NCI-H2107 treated with DMSO at 0.1 percent for 48 hours (cell line): Measurements from ENCODE around the gene ECI1.
A peak's percentile ranks its signal among the peaks of the same experiment; 100 is the strongest.

ENCODE experiments used
- DNase-seq: peaks from one replicate; lab custom pipeline; 2025; ENCODE audit not compliant: unreplicated experiment; lab: John Stamatoyannopoulos, UW

ECI1 gene

DNA sequence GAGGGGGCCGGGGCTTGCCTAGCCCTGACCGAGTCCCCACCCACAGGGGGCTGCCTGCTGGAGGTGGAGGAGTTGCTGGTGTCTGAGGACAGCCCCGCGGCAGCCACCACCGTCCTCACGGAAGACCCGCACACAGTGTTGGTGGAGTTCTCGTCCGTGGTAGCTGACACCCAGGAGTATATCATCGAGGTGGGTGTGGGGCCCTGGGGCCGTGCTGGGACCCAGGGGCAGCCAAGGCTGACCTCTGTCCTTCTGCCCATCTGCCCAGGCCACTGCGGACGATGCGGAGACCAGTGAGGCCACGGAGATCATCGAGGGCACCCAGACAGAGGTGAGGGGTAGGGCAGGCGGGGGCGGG, 16.6 kb downstream of the ECI1 start:
- no peak for DNase-seq

DNA sequence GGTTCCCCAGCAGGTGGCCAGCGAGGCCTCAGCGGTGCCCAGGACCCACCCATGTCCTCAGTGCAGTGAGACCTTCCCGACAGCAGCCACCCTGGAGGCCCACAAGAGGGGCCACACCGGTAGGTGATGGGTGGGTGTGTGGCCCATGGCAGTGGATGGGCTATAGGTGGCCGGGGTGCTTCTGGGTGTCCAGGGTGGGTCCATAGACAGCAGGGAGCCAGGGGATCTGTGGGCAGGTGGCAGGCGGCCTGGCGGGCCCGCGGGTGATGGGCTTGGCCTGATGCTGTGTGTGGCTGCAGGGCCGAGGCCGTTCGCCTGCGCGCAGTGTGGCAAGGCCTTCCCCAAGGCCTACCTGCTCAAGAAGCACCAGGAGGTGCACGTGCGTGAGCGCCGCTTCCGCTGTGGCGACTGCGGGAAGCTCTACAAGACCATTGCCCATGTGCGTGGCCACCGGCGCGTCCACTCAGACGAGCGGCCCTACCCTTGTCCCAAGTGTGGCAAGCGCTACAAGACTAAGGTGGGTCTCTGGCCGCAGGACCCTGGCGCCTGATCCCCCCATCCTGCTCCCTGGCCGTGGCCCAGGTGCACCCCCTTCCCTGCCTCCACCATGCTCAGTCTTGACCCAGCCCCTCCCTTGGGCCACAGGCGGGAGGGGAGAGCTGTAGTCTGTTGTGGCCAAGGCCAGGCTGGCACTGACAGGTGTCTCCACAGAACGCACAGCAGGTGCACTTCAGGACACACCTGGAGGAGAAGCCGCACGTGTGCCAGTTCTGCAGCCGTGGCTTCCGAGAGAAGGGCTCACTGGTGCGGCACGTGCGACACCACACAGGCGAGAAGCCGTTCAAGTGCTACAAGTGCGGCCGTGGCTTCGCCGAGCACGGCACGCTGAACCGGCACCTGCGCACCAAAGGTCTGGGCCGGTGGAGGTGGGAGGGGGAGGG, 17.2 kb downstream of the ECI1 start:
- peak; percentile 78 for DNase-seq

DNA sequence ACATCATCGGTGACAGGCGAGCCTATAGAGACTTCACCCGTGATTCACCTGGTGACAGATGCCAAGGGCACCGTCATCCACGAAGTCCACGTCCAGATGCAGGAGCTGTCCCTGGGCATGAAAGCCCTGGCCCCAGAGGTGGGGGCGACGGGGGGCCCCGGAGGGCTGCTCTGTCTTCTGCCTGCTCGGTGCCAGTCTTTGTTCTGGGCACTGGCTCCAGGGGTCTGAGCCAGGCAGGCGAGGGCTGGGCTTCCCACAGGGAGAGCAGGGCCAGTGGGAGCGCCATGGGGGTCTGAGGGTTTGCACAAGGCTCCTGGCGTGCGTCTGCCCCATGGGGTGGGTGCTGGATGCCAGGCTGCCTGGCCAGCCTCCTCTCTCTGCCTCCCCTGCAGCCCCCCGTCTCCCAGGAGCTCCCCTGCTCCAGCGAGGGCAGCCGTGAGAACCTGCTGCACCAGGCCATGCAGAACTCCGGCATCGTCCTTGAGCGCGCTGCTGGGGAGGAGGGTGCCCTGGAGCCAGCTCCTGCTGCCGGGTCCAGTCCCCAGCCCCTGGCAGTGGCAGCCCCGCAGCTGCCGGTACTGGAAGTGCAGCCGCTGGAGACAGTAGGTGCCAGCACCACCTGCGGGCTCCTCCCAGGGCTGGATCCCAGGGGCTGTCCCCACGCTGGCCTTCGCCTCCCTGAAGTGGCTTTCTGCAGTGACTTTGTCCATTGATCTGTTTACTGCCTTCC, 18.2 kb downstream of the ECI1 start:
- DNase-seq = peak; percentile 21

DNA sequence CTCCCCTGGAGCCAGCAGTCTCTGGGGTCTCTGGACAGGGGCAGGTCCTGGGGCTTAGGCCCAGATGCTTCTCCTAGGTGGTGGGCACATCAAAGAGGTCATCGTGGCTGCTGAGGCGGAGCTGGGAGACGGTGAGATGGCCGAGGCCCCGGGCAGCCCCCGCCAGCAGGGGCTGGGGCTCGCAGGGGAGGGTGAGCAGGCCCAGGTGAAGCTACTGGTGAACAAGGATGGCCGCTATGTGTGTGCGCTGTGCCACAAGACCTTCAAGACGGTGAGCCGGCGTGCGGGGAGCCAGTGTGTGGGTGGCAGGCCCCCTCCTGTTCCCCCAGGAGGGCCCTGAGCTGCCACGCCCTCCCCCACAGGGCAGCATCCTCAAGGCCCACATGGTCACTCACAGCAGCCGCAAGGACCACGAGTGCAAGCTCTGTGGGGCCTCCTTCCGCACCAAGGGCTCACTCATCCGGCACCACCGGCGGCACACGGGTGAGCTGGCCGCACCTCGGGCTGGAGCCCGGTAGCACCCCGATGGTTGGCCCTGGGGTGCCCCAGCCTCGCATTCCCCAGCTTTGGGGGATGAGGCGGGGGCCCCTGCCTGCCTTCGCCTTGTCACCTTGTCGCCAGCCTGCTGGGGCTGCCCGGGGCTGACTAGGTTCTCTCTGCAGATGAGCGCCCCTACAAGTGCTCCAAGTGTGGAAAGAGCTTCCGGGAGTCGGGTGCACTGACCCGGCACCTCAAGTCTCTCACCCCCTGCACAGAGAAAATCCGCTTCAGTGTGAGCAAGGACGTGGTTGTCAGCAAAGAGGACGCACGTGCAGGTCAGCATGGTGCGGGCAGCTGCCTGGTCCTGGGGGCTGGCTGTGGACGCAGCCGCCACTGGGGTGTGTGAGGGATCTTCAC, 19.0 kb downstream of the ECI1 start:
- no peak for DNase-seq

DNA sequence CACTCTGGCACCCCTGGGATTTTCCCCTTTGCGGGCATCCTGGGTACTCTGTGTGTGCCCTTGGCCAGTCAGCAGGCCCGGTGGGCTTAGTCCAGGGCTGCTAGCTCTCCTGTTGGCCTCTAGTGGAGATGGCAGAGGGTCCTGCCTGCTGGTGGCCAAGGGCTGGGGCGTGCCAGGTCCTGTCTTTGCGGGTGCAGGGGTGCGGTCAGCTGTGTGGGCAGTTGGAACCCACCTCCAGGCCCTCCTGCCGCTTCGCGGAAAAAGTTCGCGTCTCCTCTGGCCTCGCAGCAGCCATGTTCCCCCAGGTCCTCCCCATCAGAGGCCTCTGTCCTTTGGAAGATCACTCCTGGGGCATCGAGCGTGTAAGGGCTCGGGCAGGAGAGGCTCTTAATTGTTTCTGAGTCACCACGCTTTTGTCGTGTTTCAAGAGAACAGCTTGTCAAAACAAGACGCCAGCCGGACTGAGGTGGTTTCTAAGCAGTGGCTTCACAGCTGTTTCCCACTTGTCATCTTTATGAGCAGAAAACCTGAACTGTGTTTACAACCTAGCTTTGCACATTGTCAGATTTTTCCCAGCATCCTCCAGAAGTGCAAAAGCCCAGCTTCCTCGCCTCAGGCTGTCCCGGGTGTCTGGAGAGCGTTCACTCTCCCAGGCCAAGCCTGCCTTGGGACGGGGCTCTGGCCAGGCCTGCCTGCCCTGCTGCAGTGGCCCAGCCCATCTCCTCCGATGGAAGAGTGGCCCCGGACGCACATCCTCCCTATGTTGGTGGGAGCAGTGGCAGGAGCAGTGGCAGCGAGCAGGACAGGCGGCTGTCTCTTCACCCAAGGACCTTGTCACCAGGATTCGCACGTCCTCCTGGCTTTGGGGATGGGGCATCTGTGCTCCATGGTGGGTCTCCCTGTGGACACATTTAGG, 20.1 kb downstream of the ECI1 start:
- peak; percentile 68 for DNase-seq

DNA sequence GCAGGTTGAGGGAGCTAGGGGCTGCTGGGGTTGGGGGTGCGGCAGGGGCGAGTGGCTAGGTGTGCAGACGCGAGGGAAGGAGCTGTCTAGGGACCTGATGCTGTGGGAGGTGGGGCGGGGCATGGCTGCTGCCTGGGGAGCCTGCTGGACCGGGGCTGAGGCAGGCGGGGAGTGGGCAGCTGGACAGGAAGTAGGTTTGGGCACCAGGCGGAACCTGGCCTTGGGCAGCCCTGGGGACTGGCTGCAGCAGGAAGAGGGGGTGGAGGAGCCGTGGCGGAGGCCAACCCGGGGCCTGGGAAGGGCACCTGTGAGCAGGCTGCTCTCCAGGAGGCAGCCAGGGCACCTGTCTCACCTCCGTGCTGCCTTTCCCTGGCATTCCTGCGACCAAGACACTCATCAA, 21.0 kb downstream of the ECI1 start:
- no peak for DNase-seq

DNA sequence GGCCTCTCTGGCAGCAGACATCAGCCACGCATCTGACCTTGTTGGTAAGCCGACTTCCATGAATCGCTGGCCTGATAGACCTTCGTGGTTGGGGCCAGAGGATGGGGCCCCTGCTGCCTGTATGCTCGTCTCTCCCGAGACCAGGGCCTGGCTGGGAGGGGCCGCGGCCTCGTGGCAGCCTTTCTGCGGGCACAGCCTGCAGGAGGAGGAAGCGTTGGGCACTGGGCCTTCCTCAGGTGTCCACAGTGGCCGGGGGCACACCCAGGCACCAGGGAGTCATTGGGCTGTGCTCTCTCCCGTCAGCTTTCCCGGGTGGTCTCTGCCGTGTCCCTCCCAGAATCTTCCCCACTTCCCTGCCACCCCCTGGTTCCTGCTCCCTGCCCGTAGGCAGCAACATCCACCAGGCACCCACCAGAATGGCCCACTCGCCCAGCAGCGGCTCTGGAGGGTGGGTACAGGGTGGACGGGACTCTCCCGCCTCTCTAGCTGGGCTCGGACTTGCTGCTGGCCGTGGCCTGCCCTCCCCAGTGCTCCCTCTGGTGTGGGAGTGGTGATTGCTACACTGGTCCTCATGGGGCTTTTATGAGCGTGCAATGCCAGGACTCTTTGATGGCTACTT, 21.6 kb downstream of the ECI1 start:
- no peak for DNase-seq

DNA sequence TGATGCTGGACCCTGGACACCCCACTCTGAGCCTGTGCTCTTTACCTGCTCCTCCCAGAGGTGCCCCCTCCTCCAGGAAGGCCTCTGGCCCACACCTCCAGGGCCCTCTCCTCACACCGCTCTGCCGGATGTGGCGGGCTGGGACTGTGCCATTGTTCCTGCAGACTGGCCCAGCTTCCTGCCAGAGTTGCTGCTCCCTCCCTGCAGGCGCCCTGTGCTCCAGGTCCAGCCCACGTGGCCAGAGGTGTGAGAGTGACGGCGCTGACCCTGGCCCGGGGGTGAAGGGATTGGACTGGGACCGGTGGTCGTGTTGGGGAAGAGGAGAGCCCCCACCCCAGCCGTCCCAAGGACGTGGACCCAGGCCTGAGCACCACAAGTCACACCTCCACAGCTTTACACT, 22.3 kb downstream of the ECI1 start:
- DNase-seq = no peak

DNA sequence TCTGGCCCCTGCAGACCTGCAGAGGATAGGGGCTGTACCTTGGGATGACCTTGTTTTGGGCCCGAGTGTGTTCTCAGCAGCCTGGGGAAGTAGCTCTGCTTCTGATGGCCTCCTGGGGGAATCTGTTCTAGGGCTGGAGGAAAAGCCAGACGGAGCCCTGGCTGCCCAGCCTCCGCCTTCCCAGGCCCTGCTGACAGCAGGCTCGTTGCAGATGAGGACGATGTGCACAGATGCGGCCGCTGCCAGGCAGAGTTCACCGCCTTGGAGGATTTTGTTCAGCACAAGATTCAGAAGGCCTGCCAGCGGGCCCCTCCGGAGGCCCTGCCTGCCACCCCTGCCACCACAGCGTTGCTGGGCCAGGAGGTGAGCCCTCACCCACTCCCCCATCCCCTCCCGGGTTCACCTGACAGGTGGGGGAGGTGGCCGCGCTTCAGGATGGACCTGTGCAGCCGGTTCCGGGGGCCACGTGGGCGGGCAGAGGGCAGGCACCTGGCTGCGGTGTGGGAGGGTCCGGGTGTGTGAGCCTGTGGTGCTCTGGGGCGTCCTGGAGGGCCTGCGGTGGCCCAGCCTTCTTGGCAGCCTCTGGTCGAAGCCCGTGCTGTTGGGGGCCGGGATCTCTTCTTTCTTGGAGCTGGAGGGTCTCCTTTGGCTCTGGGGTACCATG, 23.1 kb downstream of the ECI1 start:
- DNase-seq = no peak

DNA sequence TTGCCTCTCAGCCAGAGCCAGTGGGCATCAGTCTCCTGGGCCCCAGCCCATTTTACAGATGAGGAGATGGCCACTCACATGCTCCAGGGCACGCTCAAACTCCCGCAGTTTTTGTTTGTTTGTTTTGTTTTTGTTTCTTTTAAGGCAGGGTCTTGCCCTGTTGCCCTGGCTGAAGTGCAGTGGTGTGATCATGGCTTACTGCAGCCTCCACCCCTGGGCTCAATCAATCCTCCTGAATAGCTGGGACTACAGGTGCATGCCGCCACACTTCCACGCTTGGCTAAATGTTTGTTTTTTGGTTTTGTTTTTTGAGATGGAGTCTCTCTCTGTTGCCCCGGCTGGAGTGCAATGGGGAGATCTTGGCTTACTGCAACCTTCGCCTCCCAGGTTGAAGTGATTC, 24.5 kb downstream of the ECI1 start:
- no peak for DNase-seq

DNA sequence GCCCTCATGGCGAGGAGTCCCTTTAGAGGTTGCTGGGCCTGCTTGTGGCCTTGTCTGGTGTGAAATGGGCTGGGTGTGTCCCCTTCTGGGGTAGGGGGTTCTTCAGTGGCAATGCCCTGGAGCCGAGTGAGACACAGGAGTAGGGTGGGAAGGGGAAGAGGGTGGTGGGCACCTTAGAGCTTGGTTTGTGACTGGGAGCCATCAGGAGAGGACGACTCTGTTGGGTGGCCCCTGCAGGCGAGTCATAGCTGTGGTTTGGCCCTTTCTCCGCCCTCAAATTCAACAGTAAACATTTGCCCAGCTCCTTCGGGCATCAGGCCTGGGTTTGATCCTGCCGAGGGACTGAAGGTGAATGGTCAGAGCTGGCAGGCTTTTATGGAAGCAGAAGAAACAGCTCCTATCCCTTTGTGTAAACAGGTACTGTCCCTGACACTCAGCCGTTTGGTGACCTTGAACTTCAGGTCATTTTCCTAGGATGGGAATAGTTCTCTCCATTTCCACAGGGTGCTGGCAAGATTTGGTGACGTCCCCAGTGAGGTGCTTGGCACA, 25.1 kb downstream of the ECI1 start:
- no peak for DNase-seq

DNA sequence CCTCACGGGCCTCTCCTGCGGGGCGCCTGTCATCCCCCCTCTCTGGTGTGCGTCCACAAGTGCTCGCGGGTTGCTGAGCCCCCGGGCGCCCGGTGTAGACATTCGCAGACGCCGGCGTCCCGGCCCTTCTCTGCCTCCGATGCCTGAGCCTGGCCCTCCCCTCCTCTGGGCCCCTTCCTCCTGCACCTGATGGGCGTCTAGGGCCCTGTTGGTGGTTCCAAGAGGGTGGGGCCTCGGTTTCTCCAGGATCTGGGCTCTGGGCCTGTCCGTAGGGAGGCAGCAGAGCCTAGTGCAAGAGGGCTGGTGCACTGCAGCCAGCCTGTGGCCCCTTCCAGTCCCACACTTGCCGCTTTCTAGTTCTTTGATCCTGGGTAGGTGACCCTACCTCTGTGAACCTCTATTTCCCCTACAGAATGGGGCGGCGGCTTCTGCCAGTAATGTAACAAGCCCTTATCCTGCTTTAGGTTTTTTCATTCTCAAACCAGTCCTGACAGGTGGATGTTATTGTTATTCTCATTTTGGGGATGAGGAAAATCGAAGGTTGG, 27.4 kb downstream of the ECI1 start:
- no peak for DNase-seq

DNA sequence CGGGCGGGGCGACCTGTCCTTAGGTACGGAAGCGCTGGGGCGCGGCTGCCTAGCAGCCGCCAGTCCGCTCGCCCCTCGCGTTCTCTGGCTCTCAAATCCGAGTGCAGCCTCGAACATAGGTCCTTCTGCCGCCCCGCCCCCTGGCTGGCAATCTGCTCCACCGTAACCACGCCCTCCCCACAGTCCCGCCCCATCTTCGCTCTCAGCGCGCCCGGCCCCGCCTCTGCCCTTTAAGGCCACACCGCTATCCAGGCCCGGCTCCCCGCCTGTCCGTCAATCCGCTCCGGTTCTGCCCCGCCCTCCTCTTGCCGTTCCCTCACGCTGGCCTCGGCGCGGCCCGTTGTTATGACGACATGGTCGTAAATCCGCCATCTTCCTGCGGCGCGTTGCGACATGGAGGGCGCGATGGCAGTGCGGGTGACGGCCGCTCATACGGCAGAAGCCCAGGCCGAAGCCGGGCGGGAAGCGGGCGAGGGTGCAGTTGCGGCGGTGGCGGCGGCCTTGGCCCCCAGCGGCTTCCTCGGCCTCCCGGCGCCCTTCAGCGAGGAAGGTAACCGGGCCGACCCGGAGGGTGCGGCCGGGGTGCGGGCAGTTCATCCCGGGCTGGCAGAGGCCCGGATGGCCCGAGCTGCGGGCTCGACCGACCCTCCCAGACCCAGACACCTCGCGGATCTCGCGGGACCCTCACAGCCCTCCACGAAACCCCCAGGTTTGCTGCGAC, 28.0 kb downstream of the ECI1 start, which contains the start of gene E4F1:
Gene E4F1 (plus strand): TSS at position 371 of the 721 bp plus-strand sequence. CDS start 23 bp downstream, at position 394.
- DNase-seq = peak; percentile 96

DNA sequence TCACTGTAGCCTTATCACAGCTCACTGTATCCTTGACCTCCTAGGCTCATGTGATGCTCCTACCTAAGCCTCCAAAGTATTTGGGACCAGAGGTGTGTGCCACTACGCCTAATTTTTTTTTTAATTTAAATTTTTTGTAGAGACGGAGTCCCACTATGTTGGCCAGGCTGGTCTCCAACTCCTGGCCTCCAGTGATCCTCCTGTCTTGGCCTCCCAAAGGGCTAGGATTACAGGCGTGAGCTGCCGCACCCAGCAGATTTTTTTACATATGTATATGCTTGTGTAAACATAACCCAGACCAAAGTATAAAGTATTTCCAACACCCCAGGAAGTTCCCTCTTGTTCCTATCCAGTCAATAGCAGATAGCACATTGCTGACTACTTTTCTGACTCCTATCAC, 35.1 kb downstream of the ECI1 start:
- DNase-seq = no peak

DNA sequence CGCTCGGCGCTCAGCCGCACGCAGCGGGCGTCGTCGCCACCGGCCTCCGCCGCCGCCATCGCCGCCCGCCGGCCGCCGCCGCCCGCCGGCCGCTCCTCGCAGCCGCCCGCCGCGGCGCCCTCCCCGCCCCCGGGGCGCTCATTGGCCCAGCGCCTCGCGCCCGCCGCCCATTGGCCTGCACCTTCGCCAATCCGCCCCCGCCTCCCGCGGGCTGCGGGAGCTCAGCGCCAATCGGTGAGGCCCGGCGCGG, 36.7 kb downstream of the ECI1 start, which contains the start of gene PGP:
Gene PGP (minus strand): TSS at position 122 of the 250 bp plus-strand sequence. CDS start 63 bp downstream, at position 59.
- DNase-seq = no peak

DNA sequence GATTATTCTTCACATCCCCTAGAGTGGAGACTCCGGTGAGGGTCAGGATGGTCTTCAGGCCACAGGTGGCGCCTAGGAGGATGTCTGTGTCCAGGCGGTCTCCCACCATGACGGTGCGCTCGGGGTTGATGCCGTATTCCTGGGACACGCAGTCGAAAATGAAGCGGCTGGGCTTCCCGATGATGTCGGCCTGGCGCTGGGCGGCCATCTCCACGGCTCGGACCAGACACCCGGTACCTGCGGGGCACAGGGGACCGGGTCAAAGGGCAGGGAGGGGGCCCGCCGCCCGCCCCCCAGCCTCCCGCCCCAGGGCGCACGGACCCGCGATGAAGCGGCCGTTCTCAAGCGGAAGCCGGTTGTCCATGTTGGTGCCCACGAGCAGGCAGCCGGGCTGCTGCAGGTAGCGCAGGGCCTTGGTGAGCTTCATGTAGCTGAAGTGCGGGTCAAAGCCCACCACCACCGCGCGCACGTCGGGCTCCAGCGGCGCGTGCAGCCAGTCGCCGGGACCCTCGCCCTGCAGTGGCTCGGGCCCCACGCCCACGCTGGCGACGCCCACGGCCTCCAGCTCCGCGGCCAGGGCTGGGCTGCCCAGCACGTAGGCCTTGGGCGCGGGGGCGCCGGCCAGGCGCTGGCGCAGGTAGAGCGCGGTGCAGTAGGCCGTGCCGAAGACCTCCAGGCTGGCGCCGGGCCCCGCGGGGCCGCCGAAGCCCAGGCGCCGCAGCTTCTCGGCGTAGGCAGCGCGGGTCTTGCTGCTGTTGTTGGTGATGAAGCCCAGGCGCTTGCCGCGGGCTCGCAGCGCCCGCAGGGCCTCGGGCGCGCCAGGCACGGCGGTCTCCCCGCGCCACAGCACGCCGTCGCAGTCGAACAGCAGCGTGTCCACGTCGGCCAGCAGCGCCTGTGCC, 37.3 kb downstream of the ECI1 start:
- no peak for DNase-seq
